Rectal smooth muscle tissue (tissue), 1 donor: ENCODE measurements around the gene CABYR.
"Not testable (repeated sequence)": the region's sequence is repeated elsewhere in the genome, so short reads cannot be mapped to it uniquely, and the experiment has no call there.

Experiments
- H3K27ac ChIP-seq: one replicate; pipeline ENCODE4 v1.7.0; 2013; ENCODE audit warnings: low read depth, low read length, inconsistent platforms
- H3K27me3 ChIP-seq: one replicate; pipeline ENCODE4 v1.7.0; 2013; ENCODE audit warnings: low read length; ENCODE audit not compliant: control insufficient read depth, insufficient read depth
- H3K36me3 ChIP-seq: one replicate; pipeline ENCODE4 v1.7.0; 2013; ENCODE audit warnings: low read length; ENCODE audit not compliant: control insufficient read depth, insufficient read depth
- H3K4me1 ChIP-seq: one replicate; pipeline ENCODE4 v1.7.0; 2013; ENCODE audit warnings: low read length; ENCODE audit not compliant: control insufficient read depth, insufficient read depth
- H3K4me3 ChIP-seq: one replicate; pipeline ENCODE4 v1.7.0; 2013; ENCODE audit warnings: low read length
- H3K9ac ChIP-seq: one replicate; pipeline ENCODE4 v1.7.0; 2013; ENCODE audit warnings: low read length

Gene CABYR

DNA sequence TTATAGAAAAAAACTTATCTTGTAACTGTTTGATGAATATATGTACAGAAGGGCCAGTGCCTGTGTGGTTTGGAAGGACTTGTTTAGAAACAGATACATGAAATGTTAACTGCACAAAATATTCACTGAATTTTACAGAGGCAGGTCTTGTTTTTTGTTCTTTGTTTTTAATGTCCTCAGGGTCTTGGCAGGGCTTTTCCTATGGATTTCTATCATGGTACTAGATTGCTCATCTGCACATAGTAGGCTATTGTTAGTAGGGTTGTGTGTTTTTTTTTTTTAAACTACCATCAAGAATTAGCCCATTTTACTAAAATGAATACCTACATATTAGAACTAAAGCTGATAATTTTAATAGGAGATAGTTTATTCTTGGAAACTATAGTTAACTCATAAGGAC lies 3.5 kb downstream of the CABYR start:
- Histone ChIP-seq H3K9ac (no peak overlapping the region), H3K27me3 (no peaks in the 10 kb centered on the region), H3K27ac (no peak overlapping the region), H3K36me3 (no peaks in the 10 kb centered on the region), H3K4me3 (no peak overlapping the region), H3K4me1 (no peaks in the 10 kb centered on the region)

- H3K4me1 ChIP-seq, H3K27me3 ChIP-seq, H3K36me3 ChIP-seq, H3K4me3 ChIP-seq, H3K27ac ChIP-seq, H3K9ac ChIP-seq: not testable (repeated sequence)
These were observed 10.7 kb downstream of the CABYR start for GRCh38 chr18:24149591-24149990.

DNA sequence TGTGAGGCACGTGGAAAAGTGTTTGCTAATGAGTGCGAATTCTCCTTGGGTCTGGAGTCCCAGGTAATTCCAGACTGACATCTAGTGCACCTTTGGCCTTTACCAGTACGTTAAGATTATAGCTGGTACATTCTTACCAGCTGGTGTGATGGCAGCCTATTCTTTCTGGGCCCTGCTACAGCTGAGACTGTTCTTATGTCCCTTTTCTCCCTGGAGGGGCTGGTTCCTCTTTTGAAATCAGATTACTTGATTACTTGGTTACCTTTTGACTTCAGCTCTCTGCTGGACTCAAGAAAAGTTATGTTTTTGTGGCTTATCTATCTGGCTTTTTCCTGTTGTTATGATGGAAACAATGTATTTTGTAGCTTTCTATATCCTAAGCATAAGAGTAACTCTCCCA lies 14.5 kb downstream of the CABYR start:
- H3K27ac ChIP-seq = no peak overlapping the region
- H3K4me1 ChIP-seq = no peaks in the 10 kb centered on the region
- no peaks in the 10 kb centered on the region for H3K36me3 ChIP-seq
- no peak overlapping the region for H3K9ac ChIP-seq
- no peaks in the 10 kb centered on the region for H3K27me3 ChIP-seq
- no peak overlapping the region for H3K4me3 ChIP-seq

DNA sequence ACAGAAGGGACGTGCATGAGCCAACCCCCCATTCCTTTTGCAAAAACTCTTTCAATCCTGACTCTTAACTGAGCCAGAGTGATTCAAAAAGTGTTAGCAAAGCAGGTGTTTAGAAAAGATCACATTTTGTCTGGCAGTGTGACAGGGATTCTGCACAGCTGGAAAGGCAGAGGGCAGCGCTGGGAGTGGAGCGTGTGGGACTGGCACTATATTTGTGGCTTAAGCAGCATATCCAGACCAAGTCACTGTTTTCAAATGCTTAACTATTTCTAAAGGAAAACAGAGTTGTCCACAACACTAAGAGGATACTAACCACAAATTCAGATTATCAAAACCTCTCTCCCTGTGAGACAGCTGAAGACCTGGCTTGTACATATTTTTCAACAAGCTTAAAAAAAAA lies 19.0 kb downstream of the CABYR start:
- Histone ChIP-seq H3K36me3 (no peaks in the 10 kb centered on the region), H3K27ac (no peak overlapping the region), H3K27me3 (no peaks in the 10 kb centered on the region), H3K9ac (no peak overlapping the region), H3K4me1 (no peaks in the 10 kb centered on the region), H3K4me3 (no peak overlapping the region)

DNA sequence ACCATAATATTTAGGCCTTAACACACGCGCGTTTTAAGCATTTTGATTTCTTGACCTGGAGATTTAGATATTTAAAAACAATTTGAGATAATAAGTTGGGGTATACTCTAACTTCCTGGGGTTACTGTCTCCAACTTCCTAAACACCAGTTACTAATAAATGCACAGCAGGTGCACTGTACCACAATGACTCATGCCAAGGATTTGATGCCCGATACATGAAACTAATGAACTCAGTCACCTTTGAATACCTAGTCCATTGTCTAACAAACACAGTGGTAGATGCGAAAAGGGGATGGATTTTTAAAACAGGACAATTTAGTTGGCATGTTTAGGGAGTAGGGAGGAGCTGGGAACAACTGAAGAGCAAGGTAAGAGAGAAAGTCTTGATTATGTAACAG lies 21.2 kb downstream of the CABYR start:
- peaks cover 5% of the 10 kb centered on the region for H3K36me3 ChIP-seq
- no peak overlapping the region for H3K9ac ChIP-seq
- no peak overlapping the region for H3K27ac ChIP-seq
- H3K27me3 ChIP-seq = no peaks in the 10 kb centered on the region
- H3K4me3 ChIP-seq = no peak overlapping the region
- H3K4me1 ChIP-seq = no peaks in the 10 kb centered on the region

- H3K4me1 ChIP-seq = no peaks in the 10 kb centered on the region
- peaks cover 6% of the 10 kb centered on the region for H3K36me3 ChIP-seq
- no peak overlapping the region for H3K27ac ChIP-seq
- no peaks in the 10 kb centered on the region for H3K27me3 ChIP-seq
- no peak overlapping the region for H3K4me3 ChIP-seq
- no peak overlapping the region for H3K9ac ChIP-seq
These were observed 22.4 kb downstream of the CABYR start for GRCh38 chr18:24161304-24161703.

DNA sequence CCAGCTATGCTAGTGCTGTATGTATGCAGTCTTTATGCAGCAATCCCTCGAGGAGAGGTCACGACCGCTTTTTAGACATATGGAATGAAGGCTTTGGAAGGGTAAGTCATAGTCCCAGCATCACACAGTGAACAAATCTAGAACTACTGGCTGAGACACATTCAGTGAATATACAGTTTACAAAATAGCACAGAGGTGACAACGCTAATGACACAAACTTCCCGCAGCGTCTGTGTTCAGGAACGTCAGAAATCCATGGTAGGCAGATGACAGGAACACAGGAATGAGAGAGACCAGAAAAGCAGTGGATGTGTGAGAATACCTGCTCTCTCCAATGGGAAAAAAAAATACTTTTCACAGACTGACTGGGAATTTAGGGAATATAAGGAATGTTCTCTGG lies 29.6 kb downstream of the CABYR start:
- H3K36me3 ChIP-seq = peaks cover 17% of the 10 kb centered on the region
- H3K4me1 ChIP-seq = no peaks in the 10 kb centered on the region
- no peak overlapping the region for H3K27ac ChIP-seq
- H3K4me3 ChIP-seq = no peak overlapping the region
- no peaks in the 10 kb centered on the region for H3K27me3 ChIP-seq
- no peak overlapping the region for H3K9ac ChIP-seq

DNA sequence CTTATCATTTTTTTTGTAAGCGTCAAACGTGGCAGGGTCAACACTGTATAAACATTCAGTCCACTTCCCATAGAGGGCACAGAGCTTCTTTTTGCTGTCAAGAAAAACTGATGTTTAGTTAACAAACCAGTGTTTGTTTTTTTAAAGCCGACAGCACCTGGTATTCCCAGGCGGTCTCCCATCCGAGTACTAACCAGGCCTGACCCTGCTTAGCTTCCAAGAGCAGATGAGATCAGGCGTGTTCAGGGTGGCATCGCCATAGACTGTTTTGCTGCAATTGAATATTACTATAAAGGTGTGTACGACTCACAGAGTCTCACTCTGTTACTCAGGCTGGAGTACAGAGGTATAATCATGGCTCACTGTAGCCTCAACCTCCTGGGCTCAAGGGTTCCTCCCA lies 31.5 kb downstream of the CABYR start:
- peaks cover 16% of the 10 kb centered on the region for H3K36me3 ChIP-seq
- H3K27ac ChIP-seq = no peak overlapping the region

DNA sequence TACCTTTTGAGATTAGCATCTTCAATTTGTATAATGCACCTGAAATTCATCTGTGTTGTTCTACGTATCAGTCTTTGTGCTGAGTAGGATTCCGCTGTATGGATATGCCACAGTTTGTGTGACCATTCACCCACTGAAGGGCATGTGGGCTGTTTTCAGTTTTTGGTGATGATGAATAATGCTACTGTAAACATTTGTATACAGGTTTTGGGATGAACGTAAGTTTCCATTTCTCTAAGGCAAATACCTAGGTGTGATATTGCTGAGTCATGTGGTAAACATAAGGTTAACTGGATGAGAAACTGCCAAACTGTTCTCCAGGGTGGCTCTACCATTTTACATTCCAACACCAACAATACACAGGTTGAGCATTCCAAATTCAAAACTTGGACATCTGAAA lies 35.1 kb downstream of the CABYR start:
- Histone ChIP-seq H3K9ac (no peak overlapping the region), H3K4me3 (no peak overlapping the region), H3K27me3 (no peaks in the 10 kb centered on the region), H3K27ac (no peak overlapping the region), H3K4me1 (no peaks in the 10 kb centered on the region), H3K36me3 (peaks cover 7% of the 10 kb centered on the region)

More for the DNA sequence above, 31.5 kb downstream of the CABYR start:
- Histone ChIP-seq H3K9ac (no peak overlapping the region), H3K27me3 (no peaks in the 10 kb centered on the region), H3K4me1 (no peaks in the 10 kb centered on the region), H3K4me3 (no peak overlapping the region)

- H3K4me3 ChIP-seq = no peak overlapping the region
- no peak overlapping the region for H3K9ac ChIP-seq
- H3K4me1 ChIP-seq = no peaks in the 10 kb centered on the region
- H3K27me3 ChIP-seq = no peaks in the 10 kb centered on the region
- H3K36me3 ChIP-seq = peaks cover 5% of the 10 kb centered on the region
- no peak overlapping the region for H3K27ac ChIP-seq
These were observed 38.0 kb downstream of the CABYR start for GRCh38 chr18:24176727-24177416.

- H3K27me3 ChIP-seq = no peaks in the 10 kb centered on the region
- no peaks in the 10 kb centered on the region for H3K4me1 ChIP-seq
- no peak overlapping the region for H3K27ac ChIP-seq
- H3K9ac ChIP-seq = no peak overlapping the region
- H3K36me3 ChIP-seq = peaks cover 5% of the 10 kb centered on the region
- no peak overlapping the region for H3K4me3 ChIP-seq
These were observed 38.8 kb downstream of the CABYR start for GRCh38 chr18:24177499-24178133.

DNA sequence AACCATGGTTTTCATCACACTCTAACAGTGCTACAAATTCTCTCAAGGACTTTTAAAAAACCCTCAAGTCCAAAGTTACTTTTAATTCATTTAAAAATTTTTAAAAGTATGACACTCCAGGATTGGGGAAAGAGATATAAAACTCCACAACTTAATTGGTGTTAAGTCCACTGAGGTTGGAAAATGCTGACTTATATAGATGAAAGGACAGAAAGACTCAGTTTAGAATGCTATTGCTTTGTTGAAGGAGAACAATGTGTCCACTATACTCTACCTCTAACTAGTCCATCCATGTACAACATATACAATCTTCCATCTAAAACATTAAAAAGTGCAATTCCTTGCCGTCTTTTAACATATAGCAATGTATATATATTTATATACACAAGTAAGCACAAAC lies 41.2 kb downstream of the CABYR start:
- no peaks in the 10 kb centered on the region for H3K36me3 ChIP-seq
- no peaks in the 10 kb centered on the region for H3K27me3 ChIP-seq
- H3K4me1 ChIP-seq = no peaks in the 10 kb centered on the region
- no peak overlapping the region for H3K27ac ChIP-seq
- no peak overlapping the region for H3K9ac ChIP-seq
- no peak overlapping the region for H3K4me3 ChIP-seq

DNA sequence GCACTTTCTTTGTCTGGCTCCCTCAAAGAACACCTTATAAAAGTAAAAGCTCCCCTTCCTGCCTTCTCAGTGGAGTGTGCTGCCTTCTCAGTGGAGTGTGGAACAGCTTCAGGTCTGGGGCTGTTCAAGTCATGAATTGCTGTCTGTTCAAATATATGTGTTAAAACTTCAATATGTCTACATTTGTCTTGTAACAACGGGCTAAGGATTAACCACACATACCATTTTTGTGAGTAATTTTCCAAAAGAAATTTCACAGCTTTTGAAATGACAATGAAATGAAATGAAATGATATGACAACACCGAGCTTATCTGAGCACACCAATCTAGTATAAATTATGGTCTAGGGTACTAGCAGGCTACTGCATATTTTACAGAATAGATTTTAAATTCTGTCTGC lies 42.9 kb downstream of the CABYR start:
- H3K27ac ChIP-seq = no peak overlapping the region
- no peak overlapping the region for H3K9ac ChIP-seq
- H3K4me3 ChIP-seq = no peak overlapping the region
- H3K4me1 ChIP-seq = no peaks in the 10 kb centered on the region
- H3K27me3 ChIP-seq = no peaks in the 10 kb centered on the region
- no peaks in the 10 kb centered on the region for H3K36me3 ChIP-seq
